Measurements from ENCODE around the gene DNAH14. TPM values are rescaled to one million over a fixed set of nuclear protein-coding genes. Genes with fewer than 3 reads are reported as not detected.

Gene DNAH14
- total and polyA plus RNA-seq, 9 of the 15 experiments (the other 6 are each of a cell fraction or from before 2014, with no cell fraction given) = 58.4 to 142 (median 98.4) TPM

DNA sequence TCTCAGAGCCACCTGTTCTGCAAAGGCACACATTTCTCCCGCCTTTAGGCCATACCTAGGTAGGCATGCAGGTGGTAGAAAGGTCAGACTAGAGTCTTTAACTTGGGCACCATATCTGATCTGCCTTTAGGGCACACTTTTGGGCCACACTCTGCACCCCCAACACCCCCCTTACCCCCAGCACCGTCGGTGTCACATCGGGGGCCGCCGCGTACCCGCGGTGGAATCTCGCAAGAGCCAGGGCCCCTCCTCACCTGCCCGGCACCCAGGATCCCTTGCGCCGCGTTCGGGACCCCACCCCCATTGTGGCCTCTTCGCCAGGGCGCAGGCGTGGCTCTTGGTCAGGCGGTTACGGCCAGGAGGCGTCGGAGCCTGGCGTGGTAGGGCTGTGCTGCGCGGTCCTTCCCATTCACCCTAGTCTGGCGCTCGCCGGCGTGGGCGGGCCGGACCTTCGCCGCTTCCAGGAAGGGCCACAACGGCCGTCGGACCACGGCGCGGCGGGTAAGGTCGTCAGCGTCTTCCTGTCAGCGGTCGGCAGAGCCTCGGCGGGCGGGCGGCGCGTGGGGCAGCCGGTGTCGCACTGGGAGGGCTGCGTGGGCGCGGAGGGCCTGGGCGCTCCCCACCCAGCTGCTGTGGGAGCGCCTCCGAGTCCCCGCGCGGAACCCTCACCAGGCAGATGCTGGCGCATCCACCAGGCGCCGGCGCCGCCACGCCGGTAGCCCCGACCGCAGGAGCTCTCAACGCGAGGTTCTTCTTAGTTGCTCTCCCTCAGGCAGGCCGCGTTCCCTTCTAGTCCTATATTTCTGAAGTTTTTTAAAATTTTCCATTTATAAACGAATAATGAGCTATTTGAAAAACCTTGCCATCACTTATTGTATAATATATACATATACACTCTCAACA lies at the start of gene DNAH14 (continued):
- TF ChIP-seq, protein P1, sequence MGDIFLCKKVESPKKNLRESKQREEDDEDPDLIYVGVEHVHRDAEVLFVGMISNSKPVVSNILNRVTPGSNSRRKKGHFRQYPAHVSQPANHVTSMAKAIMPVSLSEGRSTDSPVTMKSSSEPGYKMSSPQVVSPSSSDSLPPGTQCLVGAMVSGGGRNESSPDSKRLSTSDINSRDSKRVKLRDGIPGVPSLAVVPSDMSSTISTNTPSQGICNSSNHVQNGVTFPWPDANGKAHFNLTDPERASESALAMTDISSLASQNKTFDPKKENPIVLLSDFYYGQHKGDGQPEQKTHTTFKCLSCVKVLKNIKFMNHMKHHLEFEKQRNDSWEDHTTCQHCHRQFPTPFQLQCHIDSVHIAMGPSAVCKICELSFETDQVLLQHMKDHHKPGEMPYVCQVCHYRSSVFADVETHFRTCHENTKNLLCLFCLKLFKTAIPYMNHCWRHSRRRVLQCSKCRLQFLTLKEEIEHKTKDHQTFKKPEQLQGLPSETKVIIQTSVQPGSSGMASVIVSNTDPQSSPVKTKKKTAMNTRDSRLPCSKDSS (IDR thresholded peaks at IDR 0.05; ENCODE audit: low read depth, partially characterized antibody) = no peak
- TF ChIP-seq TAF9B (IDR thresholded peaks at IDR 0.05; ENCODE audit: partially characterized antibody) (no peak), MIER1 (IDR thresholded peaks at IDR 0.05; ENCODE audit: low read depth) (no peak), TAF7 (tag; IDR thresholded peaks at IDR 0.05) (no peak), ARNT (IDR thresholded peaks at IDR 0.05) (no peak), ZNF324 (CRISPR knock-in tag; IDR thresholded peaks at IDR 0.05) (no peak), GATAD2A (IDR thresholded peaks at IDR 0.05) (peak; percentile 68), MXI1 (IDR thresholded peaks at IDR 0.05; ENCODE audit: low read depth, low read length) (peak; percentile 21; the same call in 1 of the 2 replicates), CHCHD3 (CRISPR knock-in tag; IDR thresholded peaks at IDR 0.05) (no peak)
- TF ChIP-seq, protein P2, sequence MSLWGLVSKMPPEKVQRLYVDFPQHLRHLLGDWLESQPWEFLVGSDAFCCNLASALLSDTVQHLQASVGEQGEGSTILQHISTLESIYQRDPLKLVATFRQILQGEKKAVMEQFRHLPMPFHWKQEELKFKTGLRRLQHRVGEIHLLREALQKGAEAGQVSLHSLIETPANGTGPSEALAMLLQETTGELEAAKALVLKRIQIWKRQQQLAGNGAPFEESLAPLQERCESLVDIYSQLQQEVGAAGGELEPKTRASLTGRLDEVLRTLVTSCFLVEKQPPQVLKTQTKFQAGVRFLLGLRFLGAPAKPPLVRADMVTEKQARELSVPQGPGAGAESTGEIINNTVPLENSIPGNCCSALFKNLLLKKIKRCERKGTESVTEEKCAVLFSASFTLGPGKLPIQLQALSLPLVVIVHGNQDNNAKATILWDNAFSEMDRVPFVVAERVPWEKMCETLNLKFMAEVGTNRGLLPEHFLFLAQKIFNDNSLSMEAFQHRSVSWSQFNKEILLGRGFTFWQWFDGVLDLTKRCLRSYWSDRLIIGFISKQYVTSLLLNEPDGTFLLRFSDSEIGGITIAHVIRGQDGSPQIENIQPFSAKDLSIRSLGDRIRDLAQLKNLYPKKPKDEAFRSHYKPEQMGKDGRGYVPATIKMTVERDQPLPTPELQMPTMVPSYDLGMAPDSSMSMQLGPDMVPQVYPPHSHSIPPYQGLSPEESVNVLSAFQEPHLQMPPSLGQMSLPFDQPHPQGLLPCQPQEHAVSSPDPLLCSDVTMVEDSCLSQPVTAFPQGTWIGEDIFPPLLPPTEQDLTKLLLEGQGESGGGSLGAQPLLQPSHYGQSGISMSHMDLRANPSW (CRISPR knock-in tag; IDR thresholded peaks at IDR 0.05) = peak; percentile 64; the same call in 1 of the 2 replicates
- TF ChIP-seq, protein P3, sequence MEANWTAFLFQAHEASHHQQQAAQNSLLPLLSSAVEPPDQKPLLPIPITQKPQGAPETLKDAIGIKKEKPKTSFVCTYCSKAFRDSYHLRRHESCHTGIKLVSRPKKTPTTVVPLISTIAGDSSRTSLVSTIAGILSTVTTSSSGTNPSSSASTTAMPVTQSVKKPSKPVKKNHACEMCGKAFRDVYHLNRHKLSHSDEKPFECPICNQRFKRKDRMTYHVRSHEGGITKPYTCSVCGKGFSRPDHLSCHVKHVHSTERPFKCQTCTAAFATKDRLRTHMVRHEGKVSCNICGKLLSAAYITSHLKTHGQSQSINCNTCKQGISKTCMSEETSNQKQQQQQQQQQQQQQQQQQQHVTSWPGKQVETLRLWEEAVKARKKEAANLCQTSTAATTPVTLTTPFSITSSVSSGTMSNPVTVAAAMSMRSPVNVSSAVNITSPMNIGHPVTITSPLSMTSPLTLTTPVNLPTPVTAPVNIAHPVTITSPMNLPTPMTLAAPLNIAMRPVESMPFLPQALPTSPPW (CRISPR knock-in tag; IDR thresholded peaks at IDR 0.05) = peak; percentile 83
- TF ChIP-seq, protein P4, sequence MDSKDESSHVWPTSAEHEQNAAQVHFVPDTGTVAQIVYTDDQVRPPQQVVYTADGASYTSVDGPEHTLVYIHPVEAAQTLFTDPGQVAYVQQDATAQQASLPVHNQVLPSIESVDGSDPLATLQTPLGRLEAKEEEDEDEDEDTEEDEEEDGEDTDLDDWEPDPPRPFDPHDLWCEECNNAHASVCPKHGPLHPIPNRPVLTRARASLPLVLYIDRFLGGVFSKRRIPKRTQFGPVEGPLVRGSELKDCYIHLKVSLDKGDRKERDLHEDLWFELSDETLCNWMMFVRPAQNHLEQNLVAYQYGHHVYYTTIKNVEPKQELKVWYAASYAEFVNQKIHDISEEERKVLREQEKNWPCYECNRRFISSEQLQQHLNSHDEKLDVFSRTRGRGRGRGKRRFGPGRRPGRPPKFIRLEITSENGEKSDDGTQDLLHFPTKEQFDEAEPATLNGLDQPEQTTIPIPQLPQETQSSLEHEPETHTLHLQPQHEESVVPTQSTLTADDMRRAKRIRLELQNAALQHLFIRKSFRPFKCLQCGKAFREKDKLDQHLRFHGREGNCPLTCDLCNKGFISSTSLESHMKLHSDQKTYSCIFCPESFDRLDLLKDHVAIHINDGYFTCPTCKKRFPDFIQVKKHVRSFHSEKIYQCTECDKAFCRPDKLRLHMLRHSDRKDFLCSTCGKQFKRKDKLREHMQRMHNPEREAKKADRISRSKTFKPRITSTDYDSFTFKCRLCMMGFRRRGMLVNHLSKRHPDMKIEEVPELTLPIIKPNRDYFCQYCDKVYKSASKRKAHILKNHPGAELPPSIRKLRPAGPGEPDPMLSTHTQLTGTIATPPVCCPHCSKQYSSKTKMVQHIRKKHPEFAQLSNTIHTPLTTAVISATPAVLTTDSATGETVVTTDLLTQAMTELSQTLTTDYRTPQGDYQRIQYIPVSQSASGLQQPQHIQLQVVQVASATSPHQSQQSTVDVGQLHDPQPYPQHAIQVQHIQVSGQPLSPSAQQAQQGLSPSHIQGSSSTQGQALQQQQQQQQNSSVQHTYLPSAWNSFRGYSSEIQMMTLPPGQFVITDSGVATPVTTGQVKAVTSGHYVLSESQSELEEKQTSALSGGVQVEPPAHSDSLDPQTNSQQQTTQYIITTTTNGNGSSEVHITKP (IDR thresholded peaks at IDR 0.05; ENCODE audit: partially characterized antibody) = peak; percentile 46
- TF ChIP-seq, protein P5, sequence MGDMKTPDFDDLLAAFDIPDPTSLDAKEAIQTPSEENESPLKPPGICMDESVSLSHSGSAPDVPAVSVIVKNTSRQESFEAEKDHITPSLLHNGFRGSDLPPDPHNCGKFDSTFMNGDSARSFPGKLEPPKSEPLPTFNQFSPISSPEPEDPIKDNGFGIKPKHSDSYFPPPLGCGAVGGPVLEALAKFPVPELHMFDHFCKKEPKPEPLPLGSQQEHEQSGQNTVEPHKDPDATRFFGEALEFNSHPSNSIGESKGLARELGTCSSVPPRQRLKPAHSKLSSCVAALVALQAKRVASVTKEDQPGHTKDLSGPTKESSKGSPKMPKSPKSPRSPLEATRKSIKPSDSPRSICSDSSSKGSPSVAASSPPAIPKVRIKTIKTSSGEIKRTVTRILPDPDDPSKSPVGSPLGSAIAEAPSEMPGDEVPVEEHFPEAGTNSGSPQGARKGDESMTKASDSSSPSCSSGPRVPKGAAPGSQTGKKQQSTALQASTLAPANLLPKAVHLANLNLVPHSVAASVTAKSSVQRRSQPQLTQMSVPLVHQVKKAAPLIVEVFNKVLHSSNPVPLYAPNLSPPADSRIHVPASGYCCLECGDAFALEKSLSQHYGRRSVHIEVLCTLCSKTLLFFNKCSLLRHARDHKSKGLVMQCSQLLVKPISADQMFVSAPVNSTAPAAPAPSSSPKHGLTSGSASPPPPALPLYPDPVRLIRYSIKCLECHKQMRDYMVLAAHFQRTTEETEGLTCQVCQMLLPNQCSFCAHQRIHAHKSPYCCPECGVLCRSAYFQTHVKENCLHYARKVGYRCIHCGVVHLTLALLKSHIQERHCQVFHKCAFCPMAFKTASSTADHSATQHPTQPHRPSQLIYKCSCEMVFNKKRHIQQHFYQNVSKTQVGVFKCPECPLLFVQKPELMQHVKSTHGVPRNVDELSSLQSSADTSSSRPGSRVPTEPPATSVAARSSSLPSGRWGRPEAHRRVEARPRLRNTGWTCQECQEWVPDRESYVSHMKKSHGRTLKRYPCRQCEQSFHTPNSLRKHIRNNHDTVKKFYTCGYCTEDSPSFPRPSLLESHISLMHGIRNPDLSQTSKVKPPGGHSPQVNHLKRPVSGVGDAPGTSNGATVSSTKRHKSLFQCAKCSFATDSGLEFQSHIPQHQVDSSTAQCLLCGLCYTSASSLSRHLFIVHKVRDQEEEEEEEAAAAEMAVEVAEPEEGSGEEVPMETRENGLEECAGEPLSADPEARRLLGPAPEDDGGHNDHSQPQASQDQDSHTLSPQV (IDR thresholded peaks at IDR 0.05) = peak; percentile 63

All from K562 (cell line).